ENCODE data around the gene GPR161.

The GPR161 gene

GRCh38 chr1:168110896-168111545 is 25.7 kb downstream of the GPR161 start:
- H3K9me3 Mint-ChIP-seq: no peaks in the 10 kb centered on the region
- H3K27me3 Mint-ChIP-seq: no peaks in the 10 kb centered on the region
- H3K4me1 Mint-ChIP-seq (ENCODE audit: low read depth): peaks cover 12% of the 10 kb centered on the region
- H3K27ac Mint-ChIP-seq: no peak overlapping the region
- intact Hi-C loops (cut with micrococcal nuclease): no loop called here
- no peaks in the 10 kb centered on the region for H3K36me3 Mint-ChIP-seq (ENCODE audit: low read depth)
- H3K4me3 Mint-ChIP-seq: no peak overlapping the region

GRCh38 chr1:168106274-168106673 is 30.5 kb downstream of the GPR161 start:
- no peak overlapping the region for H3K27ac Mint-ChIP-seq
- H3K36me3 Mint-ChIP-seq (ENCODE audit: low read depth): no peaks in the 10 kb centered on the region
- intact Hi-C loops (cut with micrococcal nuclease): no loop called here
- H3K27me3 Mint-ChIP-seq: peaks cover 2% of the 10 kb centered on the region
- peaks cover 12% of the 10 kb centered on the region for H3K4me1 Mint-ChIP-seq (ENCODE audit: low read depth)
- H3K9me3 Mint-ChIP-seq: no peaks in the 10 kb centered on the region
- H3K4me3 Mint-ChIP-seq: no peak overlapping the region

GRCh38 chr1:168105846-168106245 is 30.9 kb downstream of the GPR161 start:
- Mint-ChIP-seq H3K36me3 (ENCODE audit: low read depth) (no peaks in the 10 kb centered on the region), H3K4me3 (no peak overlapping the region), H3K27ac (no peak overlapping the region), H3K27me3 (peaks cover 2% of the 10 kb centered on the region), H3K9me3 (no peaks in the 10 kb centered on the region), H3K4me1 (ENCODE audit: low read depth) (peaks cover 8% of the 10 kb centered on the region)
- intact Hi-C loops (cut with micrococcal nuclease): no loop called here

- H3K4me3 Mint-ChIP-seq: no peak overlapping the region
- no peak overlapping the region for H3K27ac Mint-ChIP-seq
- no peaks in the 10 kb centered on the region for H3K36me3 Mint-ChIP-seq (ENCODE audit: low read depth)
- intact Hi-C loops (cut with micrococcal nuclease): no loop called here
- H3K9me3 Mint-ChIP-seq: no peaks in the 10 kb centered on the region
- H3K27me3 Mint-ChIP-seq: peaks cover 2% of the 10 kb centered on the region
- no peaks in the 10 kb centered on the region for H3K4me1 Mint-ChIP-seq (ENCODE audit: low read depth)
These were observed 32.2 kb downstream of the GPR161 start for GRCh38 chr1:168104535-168104934.

- H3K4me3 Mint-ChIP-seq: no peak overlapping the region
- no peaks in the 10 kb centered on the region for H3K4me1 Mint-ChIP-seq (ENCODE audit: low read depth)
- no peaks in the 10 kb centered on the region for H3K9me3 Mint-ChIP-seq
- H3K27ac Mint-ChIP-seq: no peak overlapping the region
- intact Hi-C loops (cut with micrococcal nuclease): no loop called here
- H3K36me3 Mint-ChIP-seq (ENCODE audit: low read depth): no peaks in the 10 kb centered on the region
- H3K27me3 Mint-ChIP-seq: peaks cover 2% of the 10 kb centered on the region
These were observed 34.2 kb downstream of the GPR161 start for GRCh38 chr1:168102487-168102886.

- Mint-ChIP-seq H3K27ac (no peak overlapping the region), H3K9me3 (no peaks in the 10 kb centered on the region), H3K27me3 (peaks cover 2% of the 10 kb centered on the region), H3K4me3 (no peak overlapping the region), H3K4me1 (ENCODE audit: low read depth) (no peaks in the 10 kb centered on the region), H3K36me3 (ENCODE audit: low read depth) (no peaks in the 10 kb centered on the region)
- intact Hi-C loops (cut with micrococcal nuclease): no loop called here
These were observed 35.4 kb downstream of the GPR161 start for GRCh38 chr1:168101336-168101735.

GRCh38 chr1:168100315-168101002 is 36.3 kb downstream of the GPR161 start:
- Mint-ChIP-seq H3K27ac (no peak overlapping the region), H3K27me3 (no peaks in the 10 kb centered on the region), H3K9me3 (no peaks in the 10 kb centered on the region), H3K4me1 (ENCODE audit: low read depth) (no peaks in the 10 kb centered on the region), H3K4me3 (no peak overlapping the region), H3K36me3 (ENCODE audit: low read depth) (no peaks in the 10 kb centered on the region)
- intact Hi-C loops (cut with micrococcal nuclease): no loop called here

GRCh38 chr1:168099337-168099801 is 37.4 kb downstream of the GPR161 start:
- Mint-ChIP-seq H3K27ac (no peak overlapping the region), H3K36me3 (ENCODE audit: low read depth) (no peaks in the 10 kb centered on the region), H3K4me3 (no peak overlapping the region), H3K27me3 (no peaks in the 10 kb centered on the region), H3K9me3 (no peaks in the 10 kb centered on the region), H3K4me1 (ENCODE audit: low read depth) (no peaks in the 10 kb centered on the region)
- intact Hi-C loops (cut with micrococcal nuclease): no loop called here

- intact Hi-C loops (cut with micrococcal nuclease): no loop called here
- H3K9me3 Mint-ChIP-seq: no peaks in the 10 kb centered on the region
- H3K4me3 Mint-ChIP-seq: no peak overlapping the region
- H3K27me3 Mint-ChIP-seq: no peaks in the 10 kb centered on the region
- no peaks in the 10 kb centered on the region for H3K4me1 Mint-ChIP-seq (ENCODE audit: low read depth)
- no peak overlapping the region for H3K27ac Mint-ChIP-seq
- H3K36me3 Mint-ChIP-seq (ENCODE audit: low read depth): no peaks in the 10 kb centered on the region
These were observed 38.0 kb downstream of the GPR161 start for GRCh38 chr1:168098534-168099320.

- Mint-ChIP-seq H3K27me3 (no peaks in the 10 kb centered on the region), H3K4me1 (ENCODE audit: low read depth) (no peaks in the 10 kb centered on the region), H3K36me3 (ENCODE audit: low read depth) (no peaks in the 10 kb centered on the region), H3K4me3 (no peak overlapping the region), H3K27ac (no peak overlapping the region), H3K9me3 (no peaks in the 10 kb centered on the region)
- intact Hi-C loops (cut with micrococcal nuclease): no loop called here
These were observed 38.7 kb downstream of the GPR161 start for GRCh38 chr1:168097921-168098528.

GRCh38 chr1:168096296-168097165 is 40.2 kb downstream of the GPR161 start:
- H3K4me3 Mint-ChIP-seq: no peak overlapping the region
- H3K27ac Mint-ChIP-seq: no peak overlapping the region
- H3K27me3 Mint-ChIP-seq: no peaks in the 10 kb centered on the region
- no peaks in the 10 kb centered on the region for H3K4me1 Mint-ChIP-seq (ENCODE audit: low read depth)
- H3K9me3 Mint-ChIP-seq: no peaks in the 10 kb centered on the region
- intact Hi-C loops (cut with micrococcal nuclease): no loop called here
- H3K36me3 Mint-ChIP-seq (ENCODE audit: low read depth): no peaks in the 10 kb centered on the region

- H3K27ac Mint-ChIP-seq: no peak overlapping the region
- H3K4me1 Mint-ChIP-seq (ENCODE audit: low read depth): no peaks in the 10 kb centered on the region
- intact Hi-C loops (cut with micrococcal nuclease): no loop called here
- no peaks in the 10 kb centered on the region for H3K27me3 Mint-ChIP-seq
- no peaks in the 10 kb centered on the region for H3K9me3 Mint-ChIP-seq
- no peaks in the 10 kb centered on the region for H3K36me3 Mint-ChIP-seq (ENCODE audit: low read depth)
- no peak overlapping the region for H3K4me3 Mint-ChIP-seq
These were observed 41.3 kb downstream of the GPR161 start for GRCh38 chr1:168095476-168095875.

GRCh38 chr1:168093616-168094015 is 43.1 kb downstream of the GPR161 start:
- Mint-ChIP-seq H3K27me3 (no peaks in the 10 kb centered on the region), H3K4me3 (no peak overlapping the region), H3K27ac (no peak overlapping the region), H3K36me3 (ENCODE audit: low read depth) (no peaks in the 10 kb centered on the region), H3K9me3 (no peaks in the 10 kb centered on the region), H3K4me1 (ENCODE audit: low read depth) (no peaks in the 10 kb centered on the region)
- intact Hi-C loops (cut with micrococcal nuclease): no loop called here
